Sigmoid colon (tissue), 7 donors: ENCODE measurements around the gene GALNS. TPM values are rescaled to one million over a fixed set of nuclear protein-coding genes. Genes with fewer than 3 reads are reported as not detected.

ENCODE experiments used
- DNase-seq: peaks from one replicate; pipeline ENCODE4 v3.0.0-alpha.2; 2019
- H3K27ac ChIP-seq, 4 donors: fragments of 200-600 bp; sonication (generic); one replicate each; pipeline ENCODE4 v1.5.1; 2016 to 2019; ENCODE audit warnings: mild to moderate bottlenecking in 1 of 4
- H3K27me3 ChIP-seq, 3 donors: fragments of 200-600 bp; sonication (generic); one replicate each; pipeline ENCODE4 v1.5.1; 2019; ENCODE audit warnings: mild to moderate bottlenecking in 1 of 3
- H3K36me3 ChIP-seq, 4 donors: fragments of 200-600 bp; sonication (generic); one replicate each; pipeline ENCODE4 v1.5.1; 2016 to 2019
- H3K4me1 ChIP-seq, 4 donors: fragments of 200-600 bp; sonication (generic); one replicate each; pipeline ENCODE4 v1.5.1; 2017 to 2019
- H3K4me3 ChIP-seq, 4 donors: fragments of 200-600 bp; sonication (generic); one replicate each; pipeline ENCODE4 v1.5.1; 2017 to 2019; ENCODE audit warnings: mild to moderate bottlenecking in 2 of 4, moderate library complexity in 1 of 4
- H3K9me3 ChIP-seq, 4 donors: fragments of 200-600 bp in 3 of 4; sonication (generic) in 3 of 4; one replicate each; pipeline versions ENCODE4 v1.5.1 to v1.6.1; 2013 to 2019
- CTCF ChIP-seq, 4 experiments: fragments of 450-650 bp in 3 of 4; fragments of 200-600 bp in 1 of 4; IDR thresholded peaks; one replicate each; pipeline ENCODE4 v1.5.1; 2016 to 2019; ENCODE audit warnings: antibody characterized with exemption in 4 of 4, mild to moderate bottlenecking in 3 of 4, moderate library complexity in 2 of 4
- EP300 ChIP-seq, 4 donors: sonication (generic); formaldehyde crosslinking; IDR thresholded peaks; one replicate each; pipeline ENCODE4 v1.6.1; 2017; ENCODE audit warnings: antibody characterized with exemption in 4 of 4
- POLR2A ChIP-seq, 2 donors: fragments of 450-650 bp; IDR thresholded peaks; one replicate each; pipeline ENCODE4 v1.6.1; 2016; ENCODE audit warnings: antibody characterized with exemption in 2 of 2, mild to moderate bottlenecking in 2 of 2, moderate library complexity in 2 of 2
- POLR2AphosphoS5 ChIP-seq, 4 donors: sonication (generic); formaldehyde crosslinking; IDR thresholded peaks; one replicate each; pipeline ENCODE4 v1.6.1; 2017; ENCODE audit warnings: antibody characterized with exemption in 4 of 4
- WGBS, 2 donors: extraction: QIAGEN DNeasy Blood & Tissue Kit; methylation state at CpG; one replicate each; pipeline ENCODE4 v1.1.7; 2013; 5-methylcytosine and 5-hydroxymethylcytosine counted together
- intact Hi-C: fragments of 100-400 bp; cut with DNase I; formaldehyde crosslinking; loops from one replicate; pipeline ENCODE4 v1.15.1; 2023
- polyA plus RNA-seq, 3 donors: library from polyadenylated mRNA; stranded (reverse); fragments of 200-250 nt; gene quantifications; one replicate each; pipeline ENCODE4 v1.2.3, GENCODE V29; 2013
- total RNA-seq, 4 donors: library from RNA; depleted of rRNA; stranded (reverse); fragments of >200 nt; gene quantifications; one replicate each; pipeline ENCODE4 v1.1.0, GENCODE V29; 2016
- donor health status: healthy with polysubstance abuse.
- donor health status: Bipolar disorder and iron deficiency.
- donor health status: healthy.

Gene GALNS
- total and polyA plus RNA-seq, 7 donors, result 6.2 to 50.4 (median 11.1) TPM

- intact Hi-C loops, result no loop called here
- 68 to 82% methylated on average over 14 of the region's 14 CpGs for WGBS, 2 donors
These were observed 46.5 kb upstream of the GALNS start for GRCh38 chr16:88903267-88903666.

GRCh38 chr16:88902744-88903143 lies 46.0 kb upstream of the GALNS start:
- Histone ChIP-seq H3K4me3 (no peak overlapping the region), H3K36me3 (no peaks in the 10 kb centered on the region), H3K27me3 (peaks cover 0 to 12% (median 0%) of the 10 kb centered on the region in 3 donors), H3K27ac (no peak overlapping the region), H3K9me3 (no peaks in the 10 kb centered on the region), H3K4me1 (no peaks in the 10 kb centered on the region)
- WGBS, 2 donors, result 75 to 84% methylated on average over 16 of the region's 16 CpGs
- DNase-seq, result no peak
- TF ChIP-seq POLR2A (IDR thresholded peaks at IDR 0.05) (no peak), CTCF (IDR thresholded peaks at IDR 0.05) (no peak), POLR2AphosphoS5 (IDR thresholded peaks at IDR 0.05) (no peak), EP300 (IDR thresholded peaks at IDR 0.05) (no peak)
- intact Hi-C loops, result no loop called here

More at GRCh38 chr16:88903267-88903666, 46.5 kb upstream of the GALNS start:
- TF ChIP-seq POLR2A (IDR thresholded peaks at IDR 0.05) (no peak), POLR2AphosphoS5 (IDR thresholded peaks at IDR 0.05) (no peak), CTCF (IDR thresholded peaks at IDR 0.05) (no peak), EP300 (IDR thresholded peaks at IDR 0.05) (no peak)
- Histone ChIP-seq H3K9me3 (no peaks in the 10 kb centered on the region), H3K4me1 (no peaks in the 10 kb centered on the region), H3K36me3 (no peaks in the 10 kb centered on the region), H3K27ac (no peak overlapping the region), H3K4me3 (no peak overlapping the region), H3K27me3 (peaks cover 0 to 12% (median 0%) of the 10 kb centered on the region in 3 donors)
- DNase-seq, result no peak

- WGBS, 2 donors, result 80 to 87% methylated on average over 26 of the region's 26 CpGs
- Histone ChIP-seq H3K27me3 (peaks cover 0 to 12% (median 0%) of the 10 kb centered on the region in 3 donors), H3K4me3 (no peak overlapping the region), H3K36me3 (no peaks in the 10 kb centered on the region), H3K4me1 (no peaks in the 10 kb centered on the region), H3K27ac (no peak overlapping the region), H3K9me3 (no peaks in the 10 kb centered on the region)
- no peak for DNase-seq
- TF ChIP-seq CTCF (IDR thresholded peaks at IDR 0.05) (no peak), POLR2A (IDR thresholded peaks at IDR 0.05) (no peak), EP300 (IDR thresholded peaks at IDR 0.05) (no peak), POLR2AphosphoS5 (IDR thresholded peaks at IDR 0.05) (no peak)
- intact Hi-C loops, result no loop called here
These were observed 45.1 kb upstream of the GALNS start for GRCh38 chr16:88901718-88902337.

- no peaks in the 10 kb centered on the region for H3K9me3 ChIP-seq
- intact Hi-C loops, result no loop called here
- DNase-seq, result no peak
- H3K36me3 ChIP-seq, result no peaks in the 10 kb centered on the region
- 80 to 91% methylated on average over 12 of the region's 12 CpGs for WGBS, 2 donors
- TF ChIP-seq EP300 (IDR thresholded peaks at IDR 0.05), result no peak
- no peak for TF ChIP-seq CTCF (IDR thresholded peaks at IDR 0.05)
- no peak for TF ChIP-seq POLR2AphosphoS5 (IDR thresholded peaks at IDR 0.05)
- no peak for TF ChIP-seq POLR2A (IDR thresholded peaks at IDR 0.05)
- H3K4me3 ChIP-seq, result no peak overlapping the region
- no peak overlapping the region for H3K27ac ChIP-seq
- peaks cover 0 to 12% (median 0%) of the 10 kb centered on the region in 3 donors for H3K27me3 ChIP-seq
- H3K4me1 ChIP-seq, result no peaks in the 10 kb centered on the region
These were observed 43.9 kb upstream of the GALNS start for GRCh38 chr16:88900662-88901052.
